Liver (tissue), 9 donors: ENCODE results near the gene IFT27. TPM values are rescaled to one million over a fixed set of nuclear protein-coding genes. Genes with fewer than 3 reads are reported as not detected.

Experiments
- DNase-seq: peaks from one replicate; pipeline ENCODE4 v3.0.0-alpha.2; 2017; ENCODE audit warnings: low spot score
- H3K27ac ChIP-seq, 2 donors: one replicate each; pipeline ENCODE4 v1.7.0; 2013; ENCODE audit warnings: inconsistent platforms in 2 of 2, low read length in 2 of 2, control low read depth in 1 of 2, low read depth in 1 of 2, mild to moderate bottlenecking in 1 of 2
- H3K27me3 ChIP-seq, 4 donors: one replicate each; pipeline versions ENCODE4 v1.6.1 to v1.7.0; 2013; ENCODE audit warnings: low read length in 3 of 4, inconsistent platforms in 1 of 4, mild to moderate bottlenecking in 1 of 4, moderate library complexity in 1 of 4; ENCODE audit not compliant: control insufficient read depth in 4 of 4, insufficient read depth in 4 of 4
- H3K36me3 ChIP-seq, 4 donors: one replicate each; pipeline versions ENCODE4 v1.6.1 to v1.7.0; 2013; ENCODE audit warnings: low read length in 3 of 4, mild to moderate bottlenecking in 3 of 4, low read depth in 1 of 4, moderate library complexity in 1 of 4; ENCODE audit not compliant: control insufficient read depth in 4 of 4, insufficient read depth in 3 of 4
- H3K4me1 ChIP-seq, 4 donors: one replicate each; pipeline versions ENCODE4 v1.6.1 to v1.7.0; 2013; ENCODE audit warnings: low read length in 3 of 4, mild to moderate bottlenecking in 3 of 4, moderate library complexity in 1 of 4; ENCODE audit not compliant: control insufficient read depth in 4 of 4, insufficient read depth in 4 of 4
- H3K4me3 ChIP-seq, 3 donors: one replicate each; pipeline versions ENCODE4 v1.6.1 to v1.7.0; 2013; ENCODE audit warnings: low read length in 3 of 3, control low read depth in 1 of 3, low read depth in 1 of 3, mild to moderate bottlenecking in 1 of 3
- H3K9ac ChIP-seq, 2 donors: one replicate each; pipeline ENCODE4 v1.7.0; 2013; ENCODE audit warnings: low read length in 2 of 2, mild to moderate bottlenecking in 2 of 2, moderate library complexity in 2 of 2, control low read depth in 1 of 2, low read depth in 1 of 2
- H3K9me3 ChIP-seq, 4 donors: one replicate each; pipeline versions ENCODE4 v1.6.1 to v1.7.0; 2013; ENCODE audit warnings: low read length in 3 of 4; ENCODE audit not compliant: control insufficient read depth in 4 of 4
- FOXA2 ChIP-seq: IDR thresholded peaks from 2 replicates; pipeline ENCODE4 v1.6.1; 2016; ENCODE audit warnings: antibody characterized with exemption
- HNF4A ChIP-seq, 2 donors: conservative IDR thresholded peaks; 2 replicates each; pipeline ENCODE4 v1.6.1; 2016; ENCODE audit warnings: antibody characterized with exemption in 2 of 2, mild to moderate bottlenecking in 2 of 2
- JUND ChIP-seq, 2 donors: IDR thresholded peaks; 2 replicates each; pipeline ENCODE4 v1.6.1; 2016; ENCODE audit warnings: antibody characterized with exemption in 2 of 2
- NR2F2 ChIP-seq: IDR thresholded peaks from 2 replicates; pipeline ENCODE4 v1.6.1; 2016; ENCODE audit warnings: antibody characterized with exemption
- RXRA ChIP-seq, 2 donors: IDR thresholded peaks; 2 replicates each; pipeline ENCODE4 v1.6.1; 2017 to 2018; ENCODE audit warnings: antibody characterized with exemption in 2 of 2, mild to moderate bottlenecking in 1 of 2
- SP1 ChIP-seq: IDR thresholded peaks from 2 replicates; pipeline ENCODE4 v1.6.1; 2018; ENCODE audit warnings: antibody characterized with exemption, mild to moderate bottlenecking
- YY1 ChIP-seq: IDR thresholded peaks from 2 replicates; pipeline ENCODE4 v1.6.1; 2016; ENCODE audit warnings: antibody characterized with exemption, mild to moderate bottlenecking
- WGBS: extraction: QIAGEN DNeasy Blood & Tissue Kit; methylation state at CpG from one replicate; pipeline ENCODE4 v1.1.7; 2013; 5-methylcytosine and 5-hydroxymethylcytosine counted together
- polyA plus RNA-seq, 2 donors: library from polyadenylated mRNA; stranded (reverse) in 1 of 2; unstranded in 1 of 2; fragments of 200-250 nt in 1 of 2; fragments of >200 nt in 1 of 2; fragmentation: Nextera tagmentation in 1 of 2; extraction: Ambion mirVana in 1 of 2; gene quantifications; one replicate each; pipeline versions ENCODE4 v1.2.1 to v1.2.3, GENCODE V29; 2013 to 2015
- total RNA-seq, 2 donors: library from RNA; depleted of rRNA; stranded (reverse); fragments of >200 nt; gene quantifications; one replicate each; pipeline ENCODE4 v1.2.3, GENCODE V29; 2014
- TF ChIP-seq, protein P1 (sequence below): IDR thresholded peaks from 2 replicates; pipeline ENCODE4 v1.6.1; 2016; ENCODE audit warnings: antibody characterized with exemption
- TF ChIP-seq, protein P2 (sequence below): IDR thresholded peaks from 2 replicates; pipeline ENCODE4 v1.6.1; 2016; ENCODE audit warnings: antibody characterized with exemption, mild to moderate bottlenecking
- TF ChIP-seq, protein P3 (sequence below): IDR thresholded peaks from 2 replicates; pipeline ENCODE4 v1.6.1; 2016; ENCODE audit warnings: antibody characterized with exemption
- TF ChIP-seq, protein P4 (sequence below): IDR thresholded peaks from 2 replicates; pipeline ENCODE4 v1.6.1; 2016; ENCODE audit warnings: antibody characterized with exemption
- donor health status: healthy.
- donor health status: healthy.
- donor health status: healthy.
- donor health status: healthy.
- donor health status: healthy.

IFT27 gene
- total and polyA plus RNA-seq, 4 donors, result 7.2 to 12.4 (median 9.6) TPM

DNA sequence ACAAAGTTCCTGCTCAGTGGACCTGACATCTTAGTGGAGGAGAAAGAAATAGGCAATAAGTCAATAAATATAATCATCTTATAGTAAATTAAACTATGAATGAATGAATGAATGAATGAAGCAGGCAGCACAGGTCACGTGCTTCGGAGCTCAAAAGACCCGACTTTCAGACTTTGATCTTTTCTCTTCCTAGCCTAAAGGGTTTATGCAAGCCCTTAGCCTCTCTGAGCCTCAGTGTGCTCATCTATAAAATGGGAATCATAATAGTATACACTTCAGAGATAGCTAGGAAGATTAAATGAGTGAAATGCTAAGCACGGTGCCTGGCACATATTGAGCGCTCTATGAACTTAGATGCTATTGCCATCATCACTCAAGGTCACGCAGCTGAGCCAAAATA, 33.4 kb upstream of the IFT27 start:
- Histone ChIP-seq H3K27me3 (peaks cover 0 to 5% (median 0%) of the 10 kb centered on the region in 4 donors), H3K27ac (no peak overlapping the region), H3K4me3 (no peak overlapping the region), H3K9me3 (no peaks in the 10 kb centered on the region), H3K9ac (no peak overlapping the region), H3K36me3 (no peaks in the 10 kb centered on the region), H3K4me1 (no peaks in the 10 kb centered on the region)
- 79% methylated on average over 6 of the region's 6 CpGs for WGBS
- no peak for DNase-seq
- TF ChIP-seq, protein P1, sequence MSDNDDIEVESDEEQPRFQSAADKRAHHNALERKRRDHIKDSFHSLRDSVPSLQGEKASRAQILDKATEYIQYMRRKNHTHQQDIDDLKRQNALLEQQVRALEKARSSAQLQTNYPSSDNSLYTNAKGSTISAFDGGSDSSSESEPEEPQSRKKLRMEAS, result no peak
- TF ChIP-seq JUND (IDR thresholded peaks at IDR 0.05) (no peak), SP1 (no peak), FOXA2 (no peak), YY1 (no peak), RXRA (IDR thresholded peaks at IDR 0.05) (no peak), HNF4A (conservative IDR thresholded peaks at IDR 0.05) (no peak)
- TF ChIP-seq, protein P2, sequence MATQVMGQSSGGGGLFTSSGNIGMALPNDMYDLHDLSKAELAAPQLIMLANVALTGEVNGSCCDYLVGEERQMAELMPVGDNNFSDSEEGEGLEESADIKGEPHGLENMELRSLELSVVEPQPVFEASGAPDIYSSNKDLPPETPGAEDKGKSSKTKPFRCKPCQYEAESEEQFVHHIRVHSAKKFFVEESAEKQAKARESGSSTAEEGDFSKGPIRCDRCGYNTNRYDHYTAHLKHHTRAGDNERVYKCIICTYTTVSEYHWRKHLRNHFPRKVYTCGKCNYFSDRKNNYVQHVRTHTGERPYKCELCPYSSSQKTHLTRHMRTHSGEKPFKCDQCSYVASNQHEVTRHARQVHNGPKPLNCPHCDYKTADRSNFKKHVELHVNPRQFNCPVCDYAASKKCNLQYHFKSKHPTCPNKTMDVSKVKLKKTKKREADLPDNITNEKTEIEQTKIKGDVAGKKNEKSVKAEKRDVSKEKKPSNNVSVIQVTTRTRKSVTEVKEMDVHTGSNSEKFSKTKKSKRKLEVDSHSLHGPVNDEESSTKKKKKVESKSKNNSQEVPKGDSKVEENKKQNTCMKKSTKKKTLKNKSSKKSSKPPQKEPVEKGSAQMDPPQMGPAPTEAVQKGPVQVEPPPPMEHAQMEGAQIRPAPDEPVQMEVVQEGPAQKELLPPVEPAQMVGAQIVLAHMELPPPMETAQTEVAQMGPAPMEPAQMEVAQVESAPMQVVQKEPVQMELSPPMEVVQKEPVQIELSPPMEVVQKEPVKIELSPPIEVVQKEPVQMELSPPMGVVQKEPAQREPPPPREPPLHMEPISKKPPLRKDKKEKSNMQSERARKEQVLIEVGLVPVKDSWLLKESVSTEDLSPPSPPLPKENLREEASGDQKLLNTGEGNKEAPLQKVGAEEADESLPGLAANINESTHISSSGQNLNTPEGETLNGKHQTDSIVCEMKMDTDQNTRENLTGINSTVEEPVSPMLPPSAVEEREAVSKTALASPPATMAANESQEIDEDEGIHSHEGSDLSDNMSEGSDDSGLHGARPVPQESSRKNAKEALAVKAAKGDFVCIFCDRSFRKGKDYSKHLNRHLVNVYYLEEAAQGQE, result no peak
- TF ChIP-seq, protein P3, sequence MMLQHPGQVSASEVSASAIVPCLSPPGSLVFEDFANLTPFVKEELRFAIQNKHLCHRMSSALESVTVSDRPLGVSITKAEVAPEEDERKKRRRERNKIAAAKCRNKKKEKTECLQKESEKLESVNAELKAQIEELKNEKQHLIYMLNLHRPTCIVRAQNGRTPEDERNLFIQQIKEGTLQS, result no peak

DNA sequence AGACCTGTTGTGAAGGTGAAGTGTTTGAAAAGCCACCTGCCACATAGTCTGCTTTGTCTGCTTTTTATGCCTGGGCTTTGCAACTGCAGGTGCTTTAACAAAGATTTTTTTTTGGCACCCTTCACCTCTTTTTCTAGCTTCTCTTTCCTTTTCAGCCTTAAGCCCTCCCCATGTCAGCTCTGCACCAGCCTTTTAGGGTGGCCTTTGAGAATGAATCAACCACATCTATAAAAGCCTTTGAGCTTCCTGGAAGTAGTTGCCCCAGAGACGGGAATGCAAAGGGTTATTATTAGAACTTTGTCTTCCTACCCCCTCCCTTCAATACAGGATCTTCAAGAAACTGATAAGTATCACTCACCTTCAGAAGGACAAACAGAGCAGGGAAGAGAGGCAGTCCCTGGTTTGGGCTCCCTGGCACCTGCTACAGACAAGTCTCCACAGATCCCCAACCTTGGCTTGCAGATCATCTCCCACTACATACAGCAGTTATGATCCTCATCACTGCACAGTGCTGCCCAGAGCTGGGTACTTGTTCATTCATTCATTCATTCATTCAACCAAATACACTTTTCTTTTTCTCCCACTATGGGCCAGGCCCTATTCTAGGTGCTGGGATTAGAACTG, 32.9 kb upstream of the IFT27 start:
- no peak for DNase-seq

More for the DNA sequence above, 32.9 kb upstream of the IFT27 start:
- no peak overlapping the region for H3K27ac ChIP-seq
- TF ChIP-seq, protein P1, result no peak
- TF ChIP-seq, protein P4, sequence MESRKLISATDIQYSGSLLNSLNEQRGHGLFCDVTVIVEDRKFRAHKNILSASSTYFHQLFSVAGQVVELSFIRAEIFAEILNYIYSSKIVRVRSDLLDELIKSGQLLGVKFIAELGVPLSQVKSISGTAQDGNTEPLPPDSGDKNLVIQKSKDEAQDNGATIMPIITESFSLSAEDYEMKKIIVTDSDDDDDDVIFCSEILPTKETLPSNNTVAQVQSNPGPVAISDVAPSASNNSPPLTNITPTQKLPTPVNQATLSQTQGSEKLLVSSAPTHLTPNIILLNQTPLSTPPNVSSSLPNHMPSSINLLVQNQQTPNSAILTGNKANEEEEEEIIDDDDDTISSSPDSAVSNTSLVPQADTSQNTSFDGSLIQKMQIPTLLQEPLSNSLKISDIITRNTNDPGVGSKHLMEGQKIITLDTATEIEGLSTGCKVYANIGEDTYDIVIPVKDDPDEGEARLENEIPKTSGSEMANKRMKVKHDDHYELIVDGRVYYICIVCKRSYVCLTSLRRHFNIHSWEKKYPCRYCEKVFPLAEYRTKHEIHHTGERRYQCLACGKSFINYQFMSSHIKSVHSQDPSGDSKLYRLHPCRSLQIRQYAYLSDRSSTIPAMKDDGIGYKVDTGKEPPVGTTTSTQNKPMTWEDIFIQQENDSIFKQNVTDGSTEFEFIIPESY, result no peak
- TF ChIP-seq JUND (IDR thresholded peaks at IDR 0.05) (no peak), FOXA2 (no peak), NR2F2 (no peak)
- H3K4me3 ChIP-seq, result no peak overlapping the region
- WGBS, result 60% methylated on average over 1 of the region's 1 CpG
- peaks cover 0 to 5% (median 0%) of the 10 kb centered on the region in 4 donors for H3K27me3 ChIP-seq
- no peaks in the 10 kb centered on the region for H3K4me1 ChIP-seq
- H3K36me3 ChIP-seq, result no peaks in the 10 kb centered on the region
- H3K9ac ChIP-seq, result no peak overlapping the region
- no peaks in the 10 kb centered on the region for H3K9me3 ChIP-seq
